ENCODE data around the gene ALAD. TPM values are rescaled to one million over a fixed set of nuclear protein-coding genes. Genes with fewer than 3 reads are reported as not detected.
"Not testable (repeated sequence)": the region's sequence is repeated elsewhere in the genome, so short reads cannot be mapped to it uniquely, and the experiment has no call there.

Gene ALAD
- total and polyA plus RNA-seq, 2 experiments from 2014 or later = 13.7 to 18.7 TPM

- no peak overlapping the region for H3K27ac ChIP-seq
- no peaks in the 10 kb centered on the region for H3K79me2 ChIP-seq (ENCODE audit: insufficient read depth)
- H3K4me3 ChIP-seq = no peak overlapping the region
- H3K4me2 ChIP-seq (ENCODE audit: unreplicated experiment) = no peak overlapping the region
- no peaks in the 10 kb centered on the region for H3K27me3 ChIP-seq (replicated peaks; ENCODE audit: insufficient read depth)
- H3K4me1 ChIP-seq (ENCODE audit: insufficient read depth) = no peaks in the 10 kb centered on the region
- no peaks in the 10 kb centered on the region for H3K9me2 ChIP-seq (ENCODE audit: insufficient read depth)
- H2AFZ ChIP-seq = no peak overlapping the region
- H3K9me3 ChIP-seq (ENCODE audit: low read depth) = no peaks in the 10 kb centered on the region
- no peaks in the 10 kb centered on the region for H4K20me1 ChIP-seq (ENCODE audit: insufficient read depth)
- in situ Hi-C loops (cut with MboI) = no loop called here
- no peak for TF ChIP-seq EZH2phosphoT487 (IDR thresholded peaks at IDR 0.05; ENCODE audit: insufficient read depth, low read depth)
- no peak overlapping the region for H3K9ac ChIP-seq
- 66 to 73% methylated on average over 5 of the region's 5 CpGs for WGBS, 2 experiments (ENCODE audit: low coverage in 1 of 2, low lambda C conversion rate in 2 of 2, missing lambda C conversion rate in 2 of 2)
- no peaks in the 10 kb centered on the region for H3K36me3 ChIP-seq (ENCODE audit: low read depth)
- no peaks in the 10 kb centered on the region for H3F3A ChIP-seq (ENCODE audit: insufficient read depth)
- DNase-seq = no peak
Measured at GRCh38 chr9:113368348-113368981, 32.6 kb downstream of the ALAD start.

- DNase-seq; in situ Hi-C loops (cut with MboI); H2AFZ ChIP-seq; H3F3A ChIP-seq (ENCODE audit: insufficient read depth); H3K4me2 ChIP-seq (ENCODE audit: unreplicated experiment); H4K20me1 ChIP-seq (ENCODE audit: insufficient read depth); H3K36me3 ChIP-seq (ENCODE audit: low read depth); H3K9ac ChIP-seq; H3K27ac ChIP-seq; H3K4me1 ChIP-seq (ENCODE audit: insufficient read depth); H3K79me2 ChIP-seq (ENCODE audit: insufficient read depth); H3K9me2 ChIP-seq (ENCODE audit: insufficient read depth); H3K9me3 ChIP-seq (ENCODE audit: low read depth); H3K27me3 ChIP-seq (replicated peaks; ENCODE audit: insufficient read depth); H3K4me3 ChIP-seq: not testable (repeated sequence)
- WGBS, 2 experiments (ENCODE audit: low coverage in 1 of 2, low lambda C conversion rate in 2 of 2, missing lambda C conversion rate in 2 of 2) = 56 to 60% methylated on average over 3 of the region's 3 CpGs
Measured at GRCh38 chr9:113365652-113366051, 35.4 kb downstream of the ALAD start.

- H3K4me3 ChIP-seq = no peak overlapping the region
- no peak overlapping the region for H3K4me2 ChIP-seq (ENCODE audit: unreplicated experiment)
- 0 out of 2 replicates have a peak, but pooled peaks cover 3% of the 10 kb centered on the region for H3K27me3 ChIP-seq (replicated peaks; ENCODE audit: insufficient read depth)
- H4K20me1 ChIP-seq (ENCODE audit: insufficient read depth) = no peaks in the 10 kb centered on the region
- no peaks in the 10 kb centered on the region for H3F3A ChIP-seq (ENCODE audit: insufficient read depth)
- 60 to 65% methylated on average over 1 of the region's 1 CpG for WGBS, 2 experiments (ENCODE audit: low coverage in 1 of 2, low lambda C conversion rate in 2 of 2, missing lambda C conversion rate in 2 of 2)
- no peak overlapping the region for H3K9ac ChIP-seq
- DNase-seq = no peak
- H3K36me3 ChIP-seq (ENCODE audit: low read depth) = no peaks in the 10 kb centered on the region
- in situ Hi-C loops (cut with MboI) = no loop called here
- no peaks in the 10 kb centered on the region for H3K79me2 ChIP-seq (ENCODE audit: insufficient read depth)
- H2AFZ ChIP-seq = no peak overlapping the region
- TF ChIP-seq EZH2 (IDR thresholded peaks at IDR 0.05; ENCODE audit: insufficient read depth, poor library complexity, severe bottlenecking) (no peak), EZH2phosphoT487 (IDR thresholded peaks at IDR 0.05; ENCODE audit: insufficient read depth, low read depth) (no peak)
- no peak overlapping the region for H3K27ac ChIP-seq
- H3K9me3 ChIP-seq (ENCODE audit: low read depth) = no peaks in the 10 kb centered on the region
- H3K4me1 ChIP-seq (ENCODE audit: insufficient read depth) = no peaks in the 10 kb centered on the region
- no peaks in the 10 kb centered on the region for H3K9me2 ChIP-seq (ENCODE audit: insufficient read depth)
Measured at GRCh38 chr9:113364951-113365350, 36.1 kb downstream of the ALAD start.

- Histone ChIP-seq H3K9me2 (ENCODE audit: insufficient read depth) (no peaks in the 10 kb centered on the region), H3F3A (ENCODE audit: insufficient read depth) (no peaks in the 10 kb centered on the region), H4K20me1 (ENCODE audit: insufficient read depth) (no peaks in the 10 kb centered on the region), H3K27ac (no peak overlapping the region), H3K27me3 (replicated peaks; ENCODE audit: insufficient read depth) (peaks cover 11% of the 10 kb centered on the region), H3K36me3 (ENCODE audit: low read depth) (no peaks in the 10 kb centered on the region), H3K9ac (no peak overlapping the region), H3K79me2 (ENCODE audit: insufficient read depth) (no peaks in the 10 kb centered on the region), H2AFZ (no peak overlapping the region), H3K4me1 (ENCODE audit: insufficient read depth) (no peaks in the 10 kb centered on the region), H3K4me2 (ENCODE audit: unreplicated experiment) (no peak overlapping the region), H3K9me3 (ENCODE audit: low read depth) (no peaks in the 10 kb centered on the region), H3K4me3 (no peak overlapping the region)
- TF ChIP-seq EZH2phosphoT487 (IDR thresholded peaks at IDR 0.05; ENCODE audit: insufficient read depth, low read depth) (no peak), EZH2 (IDR thresholded peaks at IDR 0.05; ENCODE audit: insufficient read depth, poor library complexity, severe bottlenecking) (no peak)
- no peak for DNase-seq
- in situ Hi-C loops (cut with MboI) = no loop called here
- 63 to 64% methylated on average over 3 of the region's 3 CpGs for WGBS, 2 experiments (ENCODE audit: low coverage in 1 of 2, low lambda C conversion rate in 2 of 2, missing lambda C conversion rate in 2 of 2)
Measured at GRCh38 chr9:113363336-113363735, 37.7 kb downstream of the ALAD start.

All from GM23248 (cell line).